GM19035 (cell line): Measurements from ENCODE around the gene PERM1.
"Not testable (repeated sequence)": the region's sequence is repeated elsewhere in the genome, so short reads cannot be mapped to it uniquely, and the experiment has no call there.

ENCODE experiments used
- ATAC-seq: cut with Tn5 transposase; IDR thresholded peaks from one replicate; pipeline ENCODE4 v1.9.1; 2021; ENCODE audit not compliant: unreplicated experiment

Gene PERM1

DNA sequence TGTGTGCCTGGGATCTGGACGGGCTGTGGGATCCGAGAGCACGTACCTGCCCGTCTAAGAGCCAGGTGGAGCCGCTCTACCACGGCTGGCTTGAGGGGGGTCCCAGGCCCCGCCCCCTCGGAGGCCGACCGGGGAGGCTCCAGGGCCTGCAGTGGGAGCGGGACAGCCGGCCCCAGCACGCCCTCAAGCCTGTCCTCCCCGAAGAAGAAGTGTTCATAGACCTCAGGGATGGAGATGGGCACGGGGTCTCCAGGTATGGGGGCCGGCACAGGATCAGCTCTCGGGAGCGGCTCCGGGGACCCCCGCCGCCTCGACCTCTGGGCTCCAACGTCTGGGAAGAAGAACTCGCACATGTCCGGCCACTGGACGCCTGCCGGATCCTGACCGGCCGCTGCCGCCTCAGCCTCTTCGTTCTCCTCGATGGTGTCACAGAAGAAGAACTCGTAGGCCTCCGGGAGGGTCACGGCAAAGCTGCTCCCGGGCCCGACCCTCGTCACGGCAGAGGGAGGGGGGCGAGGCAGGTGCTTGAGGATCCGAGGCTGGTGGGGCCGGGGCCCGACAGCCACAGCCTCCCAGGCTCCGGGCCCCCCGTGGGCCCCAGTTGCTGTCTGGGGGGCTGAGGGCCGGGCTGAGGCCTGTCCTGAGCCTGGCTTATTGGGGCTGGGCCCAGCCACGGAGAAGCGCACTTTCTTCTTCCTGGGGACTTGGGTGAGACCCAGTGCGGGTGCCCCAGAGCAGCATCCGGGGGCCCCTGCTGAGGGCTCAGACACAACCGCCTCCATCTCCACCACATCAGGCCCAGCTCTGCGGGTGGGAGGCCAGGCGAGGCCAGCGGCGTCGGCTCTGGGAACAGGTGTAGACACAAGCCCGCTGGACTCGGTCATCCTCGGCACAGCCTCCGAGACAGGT lies 2.8 kb downstream of the PERM1 start:
- no peak for ATAC-seq

GRCh38 chr1:978069-978834 lies 3.6 kb downstream of the PERM1 start:
- ATAC-seq, result no peak

GRCh38 chr1:976791-977190 lies 5.1 kb downstream of the PERM1 start:
- ATAC-seq, result not testable (repeated sequence)

DNA sequence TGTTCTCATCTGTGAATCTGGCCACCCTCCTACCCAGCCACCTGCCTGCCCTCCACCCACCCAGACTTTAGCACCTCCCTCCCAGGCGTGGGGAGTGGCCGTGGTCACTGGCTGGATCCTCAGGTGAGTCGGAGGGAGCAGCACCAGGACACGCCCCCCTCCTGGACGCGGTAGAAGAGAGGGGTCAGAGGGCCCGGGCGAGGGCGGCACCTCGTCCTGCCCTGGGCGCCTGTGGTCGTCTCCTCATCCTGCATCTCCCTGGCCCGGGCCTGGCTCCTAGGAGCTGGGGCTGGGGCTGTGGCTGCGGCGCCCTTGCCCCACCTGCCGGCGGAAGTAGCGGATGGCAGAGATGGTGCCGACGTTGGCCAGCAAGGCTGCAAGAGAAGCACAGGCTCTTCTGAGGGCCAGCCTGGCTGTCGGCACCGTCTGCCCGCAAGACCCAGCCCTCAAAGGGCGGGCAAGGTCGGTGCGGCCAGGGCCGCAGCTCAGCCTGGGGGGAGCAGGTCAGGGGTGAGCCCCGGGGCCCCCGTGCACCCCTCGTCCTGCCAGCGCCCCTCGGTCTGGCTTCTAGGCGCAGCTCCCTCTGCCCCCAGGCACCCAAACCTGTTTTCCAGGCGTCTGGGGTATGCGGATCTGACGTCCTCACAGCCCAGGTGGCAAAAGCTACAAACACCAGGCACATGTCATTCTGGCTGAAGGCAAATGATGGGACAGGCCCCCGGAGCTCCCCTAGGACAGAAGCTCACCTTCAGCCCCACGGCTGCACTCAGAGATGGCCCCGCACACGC lies 5.8 kb downstream of the PERM1 start:
- peak; percentile 55 for ATAC-seq

- no peak for ATAC-seq
Observed at GRCh38 chr1:975365-975764, 6.5 kb downstream of the PERM1 start.

GRCh38 chr1:974687-975328 lies 7.1 kb downstream of the PERM1 start:
- ATAC-seq, result no peak

- ATAC-seq, result no peak
Observed at GRCh38 chr1:974293-974640, 7.6 kb downstream of the PERM1 start.

DNA sequence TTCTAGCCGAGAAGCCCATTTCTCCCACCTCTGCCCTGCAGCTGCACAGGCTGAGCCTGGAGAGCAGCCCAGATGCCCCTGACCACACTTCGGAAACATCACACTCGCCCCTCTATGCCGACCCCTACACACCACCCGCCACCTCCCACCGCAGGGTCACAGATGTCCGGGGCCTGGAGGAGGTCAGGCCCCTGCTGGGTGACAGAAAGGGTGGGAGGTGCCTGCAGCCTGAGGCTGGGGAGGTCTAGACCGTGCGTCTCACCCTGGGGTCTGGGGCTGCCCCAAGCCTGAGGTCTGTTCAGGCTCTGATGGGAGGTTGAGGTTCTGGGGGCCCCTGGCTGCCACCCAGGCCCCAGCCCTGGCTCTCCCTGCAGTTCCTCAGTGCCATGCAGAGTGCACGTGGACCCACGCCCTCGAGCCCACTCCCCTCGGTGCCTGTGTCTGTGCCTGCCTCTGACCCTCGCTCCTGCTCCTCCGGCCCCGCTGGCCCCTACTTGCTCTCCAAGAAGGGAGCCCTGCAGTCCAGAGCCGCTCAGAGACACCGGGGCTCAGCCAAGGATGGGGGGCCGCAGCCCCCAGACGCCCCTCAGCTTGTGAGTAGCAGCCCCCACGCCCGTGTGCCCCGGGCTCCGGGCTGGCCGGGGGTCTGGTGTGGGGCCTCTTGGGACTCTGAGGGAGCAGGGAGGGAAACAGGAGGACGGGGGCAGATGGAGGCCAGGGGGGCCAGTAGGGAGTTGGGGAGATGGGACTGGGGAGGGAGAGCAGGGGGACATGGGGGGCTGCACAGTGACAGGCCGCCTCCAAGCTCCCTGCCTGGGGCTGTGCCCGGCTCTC lies 8.2 kb downstream of the PERM1 start:
- no peak for ATAC-seq

- ATAC-seq, result no peak
Observed at GRCh38 chr1:972726-973458, 9.0 kb downstream of the PERM1 start.

DNA sequence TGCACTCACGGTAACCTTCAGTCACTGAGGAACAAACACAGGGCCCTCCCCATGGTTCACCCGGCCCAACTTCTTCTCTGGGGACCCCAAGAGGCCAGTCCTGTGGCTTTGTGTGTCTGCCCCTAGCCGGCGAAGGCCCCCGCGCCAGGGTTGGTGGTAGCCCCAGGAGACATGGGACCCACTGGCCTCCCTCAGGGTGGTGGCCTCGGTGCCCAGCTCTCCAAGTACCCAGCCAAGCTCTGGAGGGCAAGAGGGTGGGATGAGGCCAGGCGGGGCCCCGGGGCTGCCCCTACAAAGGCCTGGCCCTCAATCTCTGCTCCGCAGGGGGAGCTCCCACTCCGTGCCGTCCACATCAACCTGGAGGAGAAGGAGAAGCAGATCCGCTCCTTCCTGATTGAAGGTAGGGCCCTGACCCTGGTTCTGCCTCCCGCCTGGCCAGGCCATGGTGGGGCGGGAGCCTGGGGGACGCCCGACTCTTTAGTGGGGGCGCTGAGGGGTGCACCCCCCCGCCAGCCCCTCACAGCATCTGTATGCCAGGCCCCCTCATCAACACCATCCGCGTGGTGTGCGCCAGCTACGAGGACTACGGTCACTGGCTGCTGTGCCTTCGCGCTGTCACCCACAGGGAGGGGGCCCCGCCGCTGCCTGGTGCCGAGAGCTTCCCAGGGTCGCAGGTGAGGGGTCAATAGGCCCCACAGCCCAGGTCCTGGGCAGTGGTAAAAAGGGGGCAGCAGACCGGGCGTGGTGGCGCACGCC lies 10.0 kb downstream of the PERM1 start:
- no peak for ATAC-seq

DNA sequence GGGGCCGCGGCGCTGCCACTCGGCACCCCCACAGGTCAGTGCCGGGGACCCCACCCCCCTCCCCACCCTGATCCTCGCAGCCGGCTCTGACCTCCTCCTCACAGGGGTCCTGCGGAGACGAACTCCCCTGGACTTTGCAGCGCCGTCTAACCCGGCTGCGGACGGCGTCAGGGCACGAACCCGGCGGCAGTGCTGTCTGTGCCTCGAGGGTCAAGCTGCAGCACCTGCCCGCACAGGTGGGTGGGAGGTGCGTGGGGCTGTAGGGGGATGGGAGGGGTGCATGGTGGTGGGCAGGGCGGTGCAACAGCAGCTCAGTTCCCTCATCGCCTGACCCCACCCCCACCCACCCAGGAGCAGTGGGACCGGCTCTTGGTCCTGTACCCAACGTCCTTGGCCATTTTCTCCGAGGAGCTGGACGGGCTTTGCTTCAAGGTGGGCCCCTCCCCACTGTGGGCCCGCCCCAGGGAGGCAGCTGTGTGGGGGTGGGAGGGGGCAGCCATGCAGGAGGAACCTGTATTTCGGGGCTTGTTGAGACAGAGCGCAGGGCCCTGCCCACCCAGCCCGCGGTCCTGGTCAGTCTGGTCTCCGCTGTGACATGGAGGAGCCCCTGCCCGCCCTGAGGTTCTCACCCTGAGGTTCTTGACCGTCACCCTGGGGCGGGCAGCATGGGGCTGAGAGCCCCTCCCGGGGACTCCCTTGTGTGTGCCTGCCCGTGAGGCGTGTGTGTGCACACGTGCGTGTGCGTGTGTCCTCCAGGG lies 10.7 kb downstream of the PERM1 start:
- no peak for ATAC-seq

GRCh38 chr1:970242-970972 lies 11.5 kb downstream of the PERM1 start:
- no peak for ATAC-seq

DNA sequence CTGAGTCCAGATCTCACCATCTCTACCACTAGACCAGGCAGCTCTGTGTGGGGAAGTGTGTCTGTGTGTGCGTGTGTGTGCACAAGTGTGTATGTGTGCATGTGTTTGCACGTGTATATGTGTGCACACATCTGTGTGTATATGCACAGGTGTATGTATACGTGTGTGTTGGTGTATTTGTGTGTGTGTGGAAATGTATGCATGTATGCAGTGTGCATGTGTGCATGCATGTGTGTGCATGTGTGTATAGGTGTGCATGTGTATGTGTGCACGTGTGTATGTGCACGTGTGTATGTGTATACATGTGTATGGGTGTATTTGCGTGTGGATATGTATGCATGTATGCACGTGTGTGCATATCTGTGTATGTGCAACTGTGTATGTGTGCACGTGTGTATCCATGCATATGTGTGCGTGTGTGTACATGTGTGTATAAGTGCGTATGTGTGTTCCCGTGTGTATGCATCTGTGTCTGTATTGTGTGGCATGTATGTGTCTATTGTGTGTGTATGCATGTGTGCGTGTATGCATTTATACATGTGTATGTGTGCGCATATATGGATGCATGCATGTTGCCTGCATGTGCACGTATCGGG lies 12.5 kb downstream of the PERM1 start:
- ATAC-seq, result no peak

DNA sequence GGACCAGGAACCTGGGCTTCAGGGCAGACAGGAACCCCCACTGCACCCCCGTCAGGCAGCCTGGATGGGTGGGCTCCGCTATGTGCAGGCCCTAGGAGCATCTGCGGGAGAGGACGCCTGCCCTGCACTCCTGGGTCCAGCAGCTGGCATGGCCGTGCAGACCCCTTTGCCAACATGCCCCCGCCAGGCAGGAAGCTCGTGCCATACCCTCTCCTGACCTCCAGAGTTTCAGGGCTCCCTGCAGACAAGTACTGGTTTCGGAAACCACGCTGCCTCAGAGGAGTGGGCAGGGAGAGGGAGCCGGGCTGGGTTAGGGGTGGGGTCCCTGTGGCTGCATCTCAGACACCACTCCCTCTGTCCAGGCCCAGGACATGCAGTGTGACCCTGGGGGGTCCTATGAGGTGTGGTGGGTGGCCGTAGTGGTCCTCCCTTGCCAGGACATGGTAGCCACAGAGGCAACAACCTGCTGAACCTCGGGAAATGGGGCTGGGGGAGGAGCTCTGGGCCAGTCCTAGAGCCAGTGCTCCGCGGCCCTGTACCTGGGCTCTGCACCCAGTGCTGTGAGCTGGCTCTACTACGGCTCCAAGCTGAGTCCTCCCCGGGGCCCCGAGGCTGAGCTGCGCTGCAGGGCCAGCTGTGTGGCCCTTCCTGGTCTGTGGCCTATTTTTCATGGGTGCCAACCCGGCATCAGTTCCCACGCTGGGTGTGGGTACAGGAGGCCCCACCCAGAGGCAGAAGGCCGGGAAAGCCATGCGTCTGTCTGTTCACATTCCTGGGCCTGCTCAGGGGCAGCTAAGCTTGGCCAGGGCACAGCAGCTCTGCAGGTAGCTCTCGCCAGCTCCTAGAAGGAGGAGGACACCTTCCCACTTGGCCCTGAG lies 14.2 kb downstream of the PERM1 start:
- ATAC-seq, result no peak

DNA sequence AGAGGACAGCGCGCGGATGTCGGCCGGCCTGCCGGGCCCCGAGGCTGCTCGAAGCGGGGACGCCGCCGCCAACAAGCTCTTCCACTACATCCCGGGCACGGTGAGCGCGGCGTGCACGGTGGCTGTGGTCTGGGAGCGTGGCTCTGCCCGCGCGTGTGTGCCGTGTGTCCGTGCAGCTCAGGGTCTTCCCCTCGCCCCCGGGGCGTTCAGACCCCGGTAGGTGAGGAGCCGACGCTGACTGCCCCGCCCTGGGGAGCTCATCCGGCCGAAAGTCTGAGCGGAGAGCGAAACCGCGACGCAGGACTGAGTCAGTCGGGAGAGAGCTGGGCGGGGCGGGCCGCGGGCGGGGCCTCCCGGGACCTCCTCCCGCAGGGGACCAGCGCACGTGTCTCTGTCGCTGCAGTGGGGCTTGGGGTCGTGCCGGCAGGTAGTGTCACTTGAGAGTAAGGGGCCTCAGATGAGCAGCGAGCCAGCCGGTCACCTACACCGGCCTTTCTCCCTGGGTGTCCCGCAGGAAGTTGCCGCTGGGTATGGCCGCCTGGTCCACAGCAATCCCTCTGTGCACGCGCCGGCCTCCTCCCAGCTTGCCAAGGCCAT lies 15.1 kb downstream of the PERM1 start:
- peak; percentile 58 for ATAC-seq
